ENCODE data around the gene DLG5.
A peak's percentile ranks its signal among the peaks of the same experiment; 100 is the strongest.

The DLG5 gene, protein sequence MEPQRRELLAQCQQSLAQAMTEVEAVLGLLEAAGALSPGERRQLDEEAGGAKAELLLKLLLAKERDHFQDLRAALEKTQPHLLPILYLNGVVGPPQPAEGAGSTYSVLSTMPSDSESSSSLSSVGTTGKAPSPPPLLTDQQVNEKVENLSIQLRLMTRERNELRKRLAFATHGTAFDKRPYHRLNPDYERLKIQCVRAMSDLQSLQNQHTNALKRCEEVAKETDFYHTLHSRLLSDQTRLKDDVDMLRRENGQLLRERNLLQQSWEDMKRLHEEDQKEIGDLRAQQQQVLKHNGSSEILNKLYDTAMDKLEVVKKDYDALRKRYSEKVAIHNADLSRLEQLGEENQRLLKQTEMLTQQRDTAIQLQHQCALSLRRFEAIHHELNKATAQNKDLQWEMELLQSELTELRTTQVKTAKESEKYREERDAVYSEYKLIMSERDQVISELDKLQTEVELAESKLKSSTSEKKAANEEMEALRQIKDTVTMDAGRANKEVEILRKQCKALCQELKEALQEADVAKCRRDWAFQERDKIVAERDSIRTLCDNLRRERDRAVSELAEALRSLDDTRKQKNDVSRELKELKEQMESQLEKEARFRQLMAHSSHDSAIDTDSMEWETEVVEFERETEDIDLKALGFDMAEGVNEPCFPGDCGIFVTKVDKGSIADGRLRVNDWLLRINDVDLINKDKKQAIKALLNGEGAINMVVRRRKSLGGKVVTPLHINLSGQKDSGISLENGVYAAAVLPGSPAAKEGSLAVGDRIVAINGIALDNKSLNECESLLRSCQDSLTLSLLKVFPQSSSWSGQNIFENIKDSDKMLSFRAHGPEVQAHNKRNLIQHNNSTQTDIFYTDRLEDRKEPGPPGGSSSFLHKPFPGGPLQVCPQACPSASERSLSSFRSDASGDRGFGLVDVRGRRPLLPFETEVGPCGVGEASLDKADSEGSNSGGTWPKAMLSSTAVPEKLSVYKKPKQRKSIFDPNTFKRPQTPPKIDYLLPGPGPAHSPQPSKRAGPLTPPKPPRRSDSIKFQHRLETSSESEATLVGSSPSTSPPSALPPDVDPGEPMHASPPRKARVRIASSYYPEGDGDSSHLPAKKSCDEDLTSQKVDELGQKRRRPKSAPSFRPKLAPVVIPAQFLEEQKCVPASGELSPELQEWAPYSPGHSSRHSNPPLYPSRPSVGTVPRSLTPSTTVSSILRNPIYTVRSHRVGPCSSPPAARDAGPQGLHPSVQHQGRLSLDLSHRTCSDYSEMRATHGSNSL (N-terminal part only)

DNA sequence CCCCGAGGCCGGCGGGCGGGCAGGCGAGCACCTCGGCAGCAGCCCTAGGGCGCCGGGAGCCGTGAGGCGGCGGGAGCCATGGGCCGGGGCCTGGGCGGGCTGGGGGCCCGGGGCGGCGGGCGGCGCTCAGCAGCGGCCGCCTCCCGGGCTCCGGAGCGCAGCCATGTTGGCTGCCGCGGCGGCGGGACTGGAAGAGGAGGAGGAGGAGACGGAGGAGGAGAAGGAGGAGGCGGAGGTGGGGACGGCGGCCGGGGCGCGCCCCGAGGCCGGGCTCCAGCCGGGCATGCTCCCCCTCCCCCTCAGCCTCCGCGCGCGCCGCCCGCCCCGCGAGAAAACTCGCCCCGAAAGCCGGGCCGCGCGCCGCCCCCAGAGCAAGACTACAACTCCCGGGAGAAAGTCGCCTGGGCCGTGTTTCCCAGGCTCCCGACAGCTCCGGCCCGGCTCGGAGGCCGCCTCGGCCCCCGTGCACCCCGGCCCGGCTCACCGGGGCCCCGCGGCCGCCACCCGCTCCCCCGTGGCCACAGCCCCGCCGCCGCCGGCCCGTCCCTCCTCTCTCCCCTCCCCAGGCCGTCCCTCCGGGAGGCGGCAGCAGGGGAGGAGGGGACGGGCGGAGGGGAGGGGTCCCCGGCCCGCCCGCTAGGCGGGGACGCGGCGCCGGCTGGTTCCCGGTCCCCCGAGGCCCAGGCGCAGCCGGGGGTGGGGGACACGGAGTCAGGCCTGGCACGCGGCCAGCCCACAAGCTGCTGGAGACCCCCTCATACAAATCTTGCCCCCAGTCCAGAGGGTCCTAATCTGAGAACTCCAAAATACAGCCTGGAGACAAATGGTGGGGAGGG, at the start of gene DLG5:
Gene DLG5 (minus strand): TSS at position 190 of the 836 bp plus-strand sequence. CDS start 235 bp downstream, outside the sequence.
- DNase-seq (ENCODE audit: low spot score): peak; percentile 53

DNA sequence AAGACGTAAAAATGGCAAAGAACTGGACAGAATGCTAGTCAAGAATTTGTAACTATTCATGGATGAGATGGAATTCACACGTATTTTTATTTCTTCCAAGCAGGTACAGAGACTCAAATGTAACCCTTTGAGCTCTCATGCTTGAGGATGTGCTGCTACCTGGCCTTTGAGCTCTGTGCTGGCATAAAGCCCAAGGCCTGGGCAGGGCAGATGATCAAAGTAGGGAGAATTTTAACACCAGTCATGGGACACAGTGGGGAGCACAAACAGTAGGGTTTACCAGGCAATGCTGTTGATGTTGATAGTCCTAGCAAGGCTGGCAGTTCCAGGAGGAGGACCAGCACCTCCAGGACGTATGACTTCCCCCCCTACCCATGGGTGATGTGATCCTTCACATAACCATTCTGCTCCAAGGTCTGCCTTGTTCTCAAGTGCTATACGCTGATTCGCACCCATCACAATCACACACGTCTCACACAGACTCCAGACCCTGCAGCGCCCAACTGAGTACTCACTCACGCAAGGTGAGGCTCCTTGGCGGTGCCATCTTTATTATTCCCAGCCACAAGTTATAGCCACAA, 48.6 kb upstream of the DLG5 start:
- no peak for DNase-seq (ENCODE audit: low spot score)

DNA sequence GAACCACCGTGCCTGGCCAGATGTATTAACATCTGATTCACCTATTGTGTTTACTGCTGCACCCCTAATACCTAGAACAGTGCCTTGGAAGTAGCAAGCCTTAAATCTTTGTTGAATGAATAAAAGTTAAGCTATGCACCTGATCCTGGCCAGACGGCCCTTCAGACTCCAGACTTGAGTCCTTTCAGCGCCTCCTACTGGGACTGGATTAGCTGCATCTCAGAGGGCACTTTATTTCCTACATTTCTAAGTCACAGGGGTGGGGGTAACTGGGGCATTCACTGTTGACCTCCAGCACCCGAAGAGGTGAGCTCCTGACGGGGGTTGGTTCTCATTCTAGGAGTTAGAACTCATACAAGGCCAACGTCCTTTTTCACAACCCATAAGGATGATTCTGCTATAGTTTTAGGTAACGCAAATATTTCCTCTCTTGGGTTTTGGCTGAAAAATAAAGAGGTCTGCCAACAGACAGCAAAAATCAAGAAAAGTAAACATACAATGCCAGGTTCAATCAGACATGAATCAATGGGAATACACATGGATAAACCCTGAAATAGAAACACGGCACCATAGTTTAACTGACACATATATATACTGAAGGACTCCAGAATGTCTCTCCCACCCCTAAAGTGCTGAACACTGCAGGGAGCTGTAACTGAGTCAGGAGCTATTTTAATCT, 48.0 kb upstream of the DLG5 start:
- DNase-seq (ENCODE audit: low spot score): peak; percentile 40

DNA sequence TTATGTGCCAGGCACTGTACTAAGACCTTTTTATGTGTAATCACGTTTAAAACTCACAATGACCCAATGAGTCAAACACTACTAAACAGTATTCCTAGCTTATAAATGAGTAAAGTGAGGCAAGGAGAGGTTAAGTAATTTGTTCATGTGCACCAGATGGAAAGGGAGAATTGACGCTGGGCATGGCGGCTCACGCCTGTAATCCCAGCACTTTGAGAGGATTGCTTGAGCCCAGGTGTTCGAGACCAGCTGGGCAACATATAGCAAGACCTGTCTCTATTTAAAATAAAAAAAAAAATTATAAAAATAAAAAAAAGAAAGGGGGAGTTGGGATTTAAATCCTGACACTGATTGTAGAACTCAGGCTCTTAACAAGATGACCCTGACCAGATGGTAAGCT, 46.7 kb upstream of the DLG5 start:
- no peak for DNase-seq (ENCODE audit: low spot score)

DNA sequence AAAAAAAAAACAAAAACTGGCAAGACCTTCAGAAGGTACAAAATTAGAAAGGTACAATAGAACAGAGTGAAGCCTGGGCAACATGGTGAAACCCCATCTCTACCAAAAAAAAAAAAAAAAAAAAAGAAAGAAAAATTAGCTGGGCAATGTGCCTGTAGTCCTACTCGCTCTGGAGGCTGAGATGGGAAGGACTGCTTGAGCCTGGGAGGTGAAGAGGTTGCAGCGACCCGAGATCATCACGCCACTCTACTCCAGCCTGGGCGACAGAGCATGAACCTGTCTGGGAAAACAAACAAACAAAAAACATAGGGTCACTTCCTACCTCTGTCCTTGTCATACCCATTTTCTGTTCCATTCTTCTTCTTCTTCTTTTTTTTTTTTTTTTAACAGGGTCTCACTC, 45.6 kb upstream of the DLG5 start:
- no peak for DNase-seq (ENCODE audit: low spot score)

DNA sequence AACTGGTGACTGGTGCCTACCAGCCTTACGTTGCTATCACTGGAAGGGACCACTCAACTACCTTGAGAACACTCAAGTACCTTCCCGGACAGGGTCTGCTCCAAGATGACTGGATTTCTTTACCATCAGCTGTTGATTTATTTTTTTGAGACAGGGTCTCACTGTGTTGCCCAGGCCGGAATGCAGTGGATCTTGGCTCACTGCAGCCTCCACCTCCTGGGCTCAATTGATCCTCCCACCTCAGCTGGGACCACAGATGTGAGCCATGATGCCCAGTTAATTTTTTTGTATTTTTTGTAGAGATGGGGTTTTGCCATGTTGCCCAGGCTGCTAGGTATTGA, 45.2 kb upstream of the DLG5 start:
- no peak for DNase-seq (ENCODE audit: low spot score)

DNA sequence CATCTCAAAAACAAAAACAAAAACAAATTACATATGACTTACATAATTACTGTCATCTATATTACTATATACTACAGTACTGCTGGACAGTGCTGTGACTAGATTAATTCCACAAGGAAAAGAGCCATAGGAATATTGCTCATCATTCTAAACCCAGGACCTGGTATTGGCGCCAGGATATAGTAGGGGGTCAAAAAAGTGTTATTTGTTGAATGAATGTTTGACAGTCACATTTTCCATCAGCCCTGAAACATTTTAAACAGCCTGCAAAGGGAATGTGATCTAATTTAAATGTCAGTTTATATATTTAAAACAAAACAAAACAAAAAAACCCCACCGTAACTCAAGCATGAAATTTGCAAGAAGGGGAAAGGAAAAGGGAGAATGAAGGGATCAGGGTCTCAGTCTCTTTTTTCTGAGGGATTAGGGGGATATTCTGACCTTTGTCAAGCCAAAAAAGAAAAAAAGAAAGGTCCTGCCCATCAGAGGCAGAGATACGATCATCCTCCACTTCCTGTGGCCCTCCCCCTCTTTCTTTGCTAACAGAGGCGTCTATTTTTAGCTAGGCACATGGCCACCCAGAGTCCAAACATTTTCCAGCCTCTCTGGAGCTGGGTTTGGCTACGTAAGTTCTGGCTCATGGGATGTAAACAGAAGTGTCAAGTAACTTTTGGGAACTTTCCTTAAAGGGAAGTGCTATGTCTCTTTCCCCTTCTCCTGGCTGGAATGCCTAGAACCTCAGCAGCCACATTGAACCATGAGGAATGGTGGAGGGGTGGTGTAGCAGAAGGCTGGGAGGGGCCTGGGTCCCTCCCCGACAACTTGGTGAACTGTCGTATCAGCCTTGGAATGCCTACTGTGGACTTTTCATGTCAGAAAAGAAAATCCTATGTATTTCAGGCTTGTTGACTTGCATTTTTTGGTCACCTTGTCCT, 44.6 kb upstream of the DLG5 start:
- DNase-seq (ENCODE audit: low spot score): peak; percentile 11

DNA sequence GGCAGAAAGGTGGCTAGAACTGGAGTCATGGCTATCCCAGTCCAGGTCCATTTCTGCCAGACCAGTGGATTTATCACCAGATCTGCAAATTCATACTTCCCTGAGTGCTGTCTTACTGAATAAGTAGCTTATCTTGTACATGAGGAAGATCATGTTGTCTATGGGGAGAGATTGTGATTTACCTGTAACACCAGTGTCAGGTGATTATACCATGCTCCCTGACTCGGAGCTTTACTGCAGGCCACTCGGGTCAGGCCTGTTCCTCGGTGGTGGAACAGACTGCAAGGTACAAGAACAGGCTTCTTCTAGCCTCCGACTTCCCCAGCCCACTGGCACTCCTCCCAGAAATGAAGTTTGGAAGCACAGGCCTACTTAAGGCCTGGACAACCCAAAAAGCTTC, 42.6 kb upstream of the DLG5 start:
- DNase-seq (ENCODE audit: low spot score): no peak

DNA sequence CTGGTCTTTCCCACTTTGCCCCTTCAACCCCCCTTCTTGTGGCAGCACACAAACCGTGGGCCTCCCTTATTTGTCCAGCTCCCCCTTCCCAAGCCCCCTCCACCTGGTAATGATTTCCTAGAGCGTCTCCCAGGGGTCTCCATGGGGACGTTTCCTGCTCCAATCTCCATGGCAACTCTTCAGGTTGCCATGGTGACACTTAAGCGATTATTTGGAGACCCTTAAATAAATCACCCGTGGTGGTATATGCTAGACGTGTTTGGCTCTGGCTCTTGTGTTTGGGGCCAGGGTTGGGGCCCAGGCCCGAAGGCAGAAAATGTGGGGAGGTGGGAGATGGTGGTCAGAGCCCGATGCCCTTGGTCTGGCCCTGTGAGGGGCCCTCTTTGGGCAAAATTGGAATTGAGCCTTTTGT, 41.1 kb upstream of the DLG5 start:
- DNase-seq (ENCODE audit: low spot score): no peak

DNA sequence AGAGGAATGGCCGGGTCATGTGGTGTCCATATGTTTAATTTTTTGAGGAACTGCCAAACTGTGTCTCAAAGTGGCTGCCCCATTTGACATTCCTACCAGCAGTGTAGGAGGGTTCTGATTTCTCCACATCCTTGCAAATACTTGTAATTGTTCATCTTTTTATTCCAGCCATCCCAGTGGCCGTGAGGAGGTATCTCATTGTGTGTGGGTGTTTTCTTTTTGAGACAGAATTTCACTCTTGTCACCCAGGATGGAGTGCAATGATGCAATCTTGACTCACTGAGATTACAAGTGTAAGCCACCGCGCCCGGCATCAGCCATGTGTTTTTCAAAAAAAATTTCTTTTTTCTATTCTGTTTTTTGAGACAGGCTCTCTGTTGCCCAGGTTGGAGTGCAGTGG, 38.7 kb upstream of the DLG5 start:
- DNase-seq (ENCODE audit: low spot score): no peak

DNA sequence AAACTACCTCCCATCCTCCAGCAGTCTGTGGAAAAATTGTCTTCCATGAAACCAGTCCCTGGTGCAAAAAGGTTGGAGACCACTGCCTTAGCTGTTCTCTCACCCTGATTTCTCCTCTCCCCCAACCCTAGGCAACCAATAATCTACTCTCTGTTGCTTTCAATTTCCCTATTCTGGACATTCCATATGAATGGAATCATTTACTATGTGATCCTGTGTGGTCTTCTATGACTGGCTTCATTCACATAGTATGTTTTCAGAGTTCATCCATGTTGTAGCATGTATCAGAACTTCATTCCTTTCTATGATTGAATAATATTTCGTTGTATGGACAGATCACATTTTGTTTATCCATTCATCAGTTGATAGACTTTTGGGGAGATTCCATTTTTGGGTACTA, 38.3 kb upstream of the DLG5 start:
- no peak for DNase-seq (ENCODE audit: low spot score)

DNA sequence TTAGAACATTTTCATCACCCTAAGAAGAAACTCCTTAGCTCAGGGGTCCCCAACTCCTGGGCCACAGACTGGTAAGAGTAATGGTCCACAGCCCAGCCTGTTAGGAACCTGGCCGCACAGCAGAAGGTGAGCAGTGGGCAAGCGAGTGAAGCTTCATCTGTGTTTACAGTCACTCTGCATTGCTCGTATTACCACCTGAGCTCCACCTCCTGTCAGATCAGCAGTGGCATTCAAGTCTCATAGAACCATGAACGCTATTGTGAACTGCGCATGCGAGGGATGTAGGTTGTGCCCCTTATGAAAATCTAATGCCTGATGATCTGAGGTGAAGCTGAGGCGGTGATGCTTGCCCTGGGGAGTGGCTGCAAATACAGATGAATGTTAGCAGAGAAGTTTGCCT, 37.3 kb upstream of the DLG5 start:
- DNase-seq (ENCODE audit: low spot score): no peak

DNA sequence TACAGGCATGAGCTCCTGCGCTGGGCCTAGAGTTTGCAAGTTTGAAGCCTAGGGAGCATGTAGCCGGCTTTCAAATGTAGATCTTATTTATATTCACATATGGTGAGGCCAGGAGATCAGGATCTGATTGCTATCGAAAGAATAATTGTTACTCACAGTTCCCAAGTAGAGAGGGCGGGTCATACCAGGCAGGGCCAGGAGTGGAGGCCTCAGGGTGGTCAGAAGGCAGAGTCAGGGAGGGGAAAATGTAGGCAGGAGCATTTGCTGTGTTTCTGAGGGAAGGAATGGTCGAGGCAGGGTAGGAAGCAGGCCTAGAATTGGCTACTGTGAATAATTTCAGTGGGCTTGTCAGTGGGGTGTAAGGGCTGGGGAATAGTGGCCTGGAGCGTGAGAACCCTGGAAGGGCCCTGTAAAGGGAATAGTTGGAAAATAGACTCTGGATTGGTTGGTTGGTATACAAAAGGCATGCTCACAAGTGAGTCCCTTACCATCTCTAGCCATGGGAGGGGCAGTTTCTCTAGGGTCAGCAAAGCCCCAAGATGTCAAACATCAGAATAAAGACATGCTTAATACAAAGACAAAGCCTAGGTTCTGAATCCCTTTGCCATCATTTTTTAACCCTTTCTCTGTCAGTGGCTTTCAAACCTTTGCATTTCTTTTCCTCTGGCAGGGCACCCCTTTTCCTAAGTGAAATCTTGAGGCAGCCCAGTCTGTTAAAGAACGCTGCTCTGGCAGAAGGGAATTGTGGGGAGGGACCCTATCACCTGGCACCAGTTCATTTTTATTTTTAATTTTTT, 36.0 kb upstream of the DLG5 start:
- DNase-seq (ENCODE audit: low spot score): no peak

DNA sequence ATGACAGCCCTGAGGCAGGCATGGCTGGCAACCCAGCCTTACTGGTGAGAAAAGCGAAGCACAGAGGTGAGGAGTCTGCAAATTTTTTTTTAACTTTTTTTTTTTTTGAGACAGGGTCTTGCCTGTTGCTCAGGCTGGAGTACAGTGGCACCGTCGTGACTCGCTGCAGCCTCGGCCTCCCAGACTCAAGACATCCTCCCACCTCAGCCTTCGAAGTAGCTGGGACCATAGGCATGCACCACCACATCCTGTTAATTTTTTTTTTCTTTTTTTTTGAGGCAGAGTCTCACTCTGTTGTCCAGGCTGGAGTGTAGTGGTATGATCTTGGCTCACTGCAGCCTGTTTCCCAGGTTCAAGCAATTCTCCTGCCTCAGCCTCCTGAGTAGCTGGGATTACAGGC, 35.1 kb upstream of the DLG5 start:
- no peak for DNase-seq (ENCODE audit: low spot score)

DNA sequence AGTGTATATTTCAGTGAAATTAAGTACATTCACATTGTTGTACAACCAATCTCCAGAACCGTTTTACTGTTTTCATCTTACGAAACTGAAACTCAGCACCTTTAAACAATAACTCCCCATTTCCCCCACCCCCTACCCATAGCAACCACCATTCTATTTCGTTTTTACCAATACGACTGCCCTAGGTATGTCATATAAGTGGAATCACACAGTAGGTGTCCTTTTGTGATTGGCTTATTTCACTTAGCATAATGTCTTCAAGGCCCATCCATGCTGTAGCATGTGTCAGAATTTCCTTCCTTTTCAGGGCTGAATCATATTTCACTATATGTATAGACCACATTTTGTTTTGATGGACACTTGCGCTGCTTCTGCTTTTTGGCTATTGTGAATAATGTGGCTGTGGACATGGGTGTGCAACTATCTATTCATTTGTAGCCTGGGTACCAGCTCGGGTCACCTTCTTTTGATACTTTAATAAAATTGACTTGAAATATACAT, 34.3 kb upstream of the DLG5 start:
- no peak for DNase-seq (ENCODE audit: low spot score)

DNA sequence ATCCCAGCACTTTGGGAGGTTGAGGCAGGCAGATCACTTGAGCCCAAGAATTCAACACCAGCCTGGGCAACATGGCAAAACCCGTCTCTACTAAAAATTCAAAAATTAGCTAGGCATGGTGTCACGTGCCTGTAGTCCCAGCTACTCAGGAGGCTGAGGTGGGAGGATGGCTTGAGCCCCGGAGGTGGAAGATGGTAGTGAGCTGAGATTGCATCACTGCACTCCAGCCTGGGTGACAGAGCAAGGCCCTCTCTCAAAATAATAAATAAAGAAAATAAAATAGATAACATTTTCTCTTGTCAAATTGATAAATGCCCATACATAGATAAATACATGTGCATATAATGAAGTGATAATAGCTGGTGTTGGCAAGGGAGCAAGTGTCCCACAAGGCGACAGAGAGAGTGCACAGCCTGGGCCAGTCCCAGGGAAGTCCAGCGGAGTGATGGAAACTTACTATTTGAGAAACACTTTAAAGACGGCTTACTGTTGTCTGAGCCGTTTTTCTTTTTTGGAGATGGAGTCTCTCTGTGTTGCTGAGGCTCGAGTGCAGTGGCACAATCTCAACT, 33.4 kb upstream of the DLG5 start:
- no peak for DNase-seq (ENCODE audit: low spot score)

DNA sequence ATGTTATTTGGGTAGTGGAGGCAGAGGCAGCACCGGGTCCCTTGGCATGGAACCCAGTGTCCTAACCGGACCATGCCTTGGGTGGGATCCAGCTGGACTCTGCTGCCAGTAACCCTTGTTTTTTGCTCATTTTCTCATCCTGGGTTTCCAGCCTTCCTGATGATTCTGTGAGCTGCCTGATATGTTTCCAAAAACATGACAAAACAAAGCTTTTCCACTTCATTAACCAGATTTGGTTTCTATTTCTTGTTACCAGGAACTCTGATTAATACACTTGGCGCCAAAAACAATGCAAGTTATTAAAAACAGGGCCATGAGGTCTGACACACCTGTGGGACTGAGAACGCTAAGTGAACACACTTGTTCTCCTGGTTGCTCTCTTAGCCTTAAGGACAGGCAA, 32.8 kb upstream of the DLG5 start:
- no peak for DNase-seq (ENCODE audit: low spot score)

DNA sequence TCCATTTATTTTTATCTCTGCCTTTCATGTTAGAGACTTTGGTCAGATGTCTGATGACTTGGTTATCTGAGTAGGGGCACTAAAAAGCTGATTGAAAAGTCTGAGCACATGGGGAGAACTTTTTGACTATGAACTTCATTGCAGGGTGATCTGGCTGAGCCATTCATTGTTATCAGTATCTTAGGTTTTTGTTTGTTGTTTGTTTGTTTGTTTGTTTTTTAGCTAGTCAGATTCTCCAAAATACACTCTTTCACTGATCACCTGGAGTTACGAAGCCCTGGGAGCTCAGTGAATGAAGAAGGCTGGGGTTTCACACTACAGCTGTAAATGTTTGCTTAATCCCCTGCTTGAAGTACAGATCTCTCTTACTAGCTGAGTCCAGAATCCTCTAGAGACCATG, 28.6 kb upstream of the DLG5 start:
- DNase-seq (ENCODE audit: low spot score): no peak

Measured in HuH-7 (cell line).